Stimulated activated CD4-positive, alpha-beta T cell treated with anti-CD3 and anti-CD28 coated beads, Interleukin-1b, Interleukin-23, amount 100 ng/mL, for 48 hours (primary cell): ENCODE measurements around the gene C1orf105.

Source experiments
- DNase-seq: peaks from one replicate; pipeline ENCODE4 v3.0.0-alpha.2; 2020

Gene C1orf105

GRCh38 chr1:172465617-172466016, 45.1 kb downstream of the C1orf105 start:
- DNase-seq, result no peak

- no peak for DNase-seq
Observed at GRCh38 chr1:172466795-172467407, 46.4 kb downstream of the C1orf105 start.

- no peak for DNase-seq
Observed at GRCh38 chr1:172467446-172467845, 47.0 kb downstream of the C1orf105 start.

- DNase-seq, result no peak
Observed at GRCh38 chr1:172468296-172468695, 47.8 kb downstream of the C1orf105 start.

GRCh38 chr1:172469717-172470116, 49.2 kb downstream of the C1orf105 start:
- no peak for DNase-seq

- DNase-seq, result no peak
Observed at GRCh38 chr1:172470149-172470548, 49.7 kb downstream of the C1orf105 start.

GRCh38 chr1:172471666-172472065, 51.2 kb downstream of the C1orf105 start:
- no peak for DNase-seq

GRCh38 chr1:172472495-172472894, 52.0 kb downstream of the C1orf105 start:
- DNase-seq, result no peak

- no peak for DNase-seq
Observed at GRCh38 chr1:172473302-172473701, 52.8 kb downstream of the C1orf105 start.

GRCh38 chr1:172473842-172474241, 53.4 kb downstream of the C1orf105 start:
- no peak for DNase-seq

- DNase-seq, result no peak
Observed at GRCh38 chr1:172476218-172476811, 55.8 kb downstream of the C1orf105 start.

GRCh38 chr1:172477216-172477615, 56.7 kb downstream of the C1orf105 start:
- DNase-seq, result no peak

- DNase-seq, result no peak
Observed at GRCh38 chr1:172477741-172478140, 57.3 kb downstream of the C1orf105 start.

GRCh38 chr1:172478485-172478884, 58.0 kb downstream of the C1orf105 start:
- no peak for DNase-seq

GRCh38 chr1:172480431-172480830, 59.9 kb downstream of the C1orf105 start:
- DNase-seq, result no peak

- no peak for DNase-seq
Observed at GRCh38 chr1:172482044-172482443, 61.6 kb downstream of the C1orf105 start.

- DNase-seq, result no peak
Observed at GRCh38 chr1:172483448-172483847, 63.0 kb downstream of the C1orf105 start.

GRCh38 chr1:172484252-172484651, 63.8 kb downstream of the C1orf105 start:
- DNase-seq, result no peak

- DNase-seq, result no peak
Observed at GRCh38 chr1:172485626-172486025, 65.1 kb downstream of the C1orf105 start.

GRCh38 chr1:172486805-172487454, 66.4 kb downstream of the C1orf105 start:
- DNase-seq, result no peak

GRCh38 chr1:172487550-172487949, 67.1 kb downstream of the C1orf105 start:
- no peak for DNase-seq

- no peak for DNase-seq
Observed at GRCh38 chr1:172488393-172488792, 67.9 kb downstream of the C1orf105 start.

GRCh38 chr1:172489847-172490246, 69.4 kb downstream of the C1orf105 start:
- DNase-seq, result no peak

GRCh38 chr1:172492421-172492820, 71.9 kb downstream of the C1orf105 start:
- no peak for DNase-seq

GRCh38 chr1:172494166-172494565, 73.7 kb downstream of the C1orf105 start:
- DNase-seq, result no peak
